HT1080 (cell line): ENCODE results near the gene IRX1. TPM values are rescaled to one million over a fixed set of nuclear protein-coding genes. Genes with fewer than 3 reads are reported as not detected.

Experiments
- DNase-seq: peaks from one replicate; pipeline ENCODE4 v3.0.0-alpha.2; 2015; ENCODE audit warnings: low read depth
- polyA plus RNA-seq, 2 experiments: library from polyadenylated mRNA; depleted of rRNA; stranded (reverse); fragments of >200 nt; gene quantifications; 2 replicates each; pipeline ENCODE4 v1.2.3, GENCODE V29; 2015
- total RNA-seq: library from RNA; depleted of rRNA; stranded (reverse); fragments of >200 nt; shearing (Covaris generic); gene quantifications from 2 replicates; pipeline ENCODE4 v1.2.3, GENCODE V29; 2014; rRNA removed

IRX1 gene
- 0.63 and 1.1 TPM in 2 replicates for total RNA-seq
- 3.0 and 5.3 TPM in 2 replicates for polyA plus RNA-seq (2015; cell fraction: cytosol; rRNA removed)
- 3.5 and 4.4 TPM in 2 replicates for polyA plus RNA-seq (2015; cell fraction: nucleus; rRNA removed)

DNA sequence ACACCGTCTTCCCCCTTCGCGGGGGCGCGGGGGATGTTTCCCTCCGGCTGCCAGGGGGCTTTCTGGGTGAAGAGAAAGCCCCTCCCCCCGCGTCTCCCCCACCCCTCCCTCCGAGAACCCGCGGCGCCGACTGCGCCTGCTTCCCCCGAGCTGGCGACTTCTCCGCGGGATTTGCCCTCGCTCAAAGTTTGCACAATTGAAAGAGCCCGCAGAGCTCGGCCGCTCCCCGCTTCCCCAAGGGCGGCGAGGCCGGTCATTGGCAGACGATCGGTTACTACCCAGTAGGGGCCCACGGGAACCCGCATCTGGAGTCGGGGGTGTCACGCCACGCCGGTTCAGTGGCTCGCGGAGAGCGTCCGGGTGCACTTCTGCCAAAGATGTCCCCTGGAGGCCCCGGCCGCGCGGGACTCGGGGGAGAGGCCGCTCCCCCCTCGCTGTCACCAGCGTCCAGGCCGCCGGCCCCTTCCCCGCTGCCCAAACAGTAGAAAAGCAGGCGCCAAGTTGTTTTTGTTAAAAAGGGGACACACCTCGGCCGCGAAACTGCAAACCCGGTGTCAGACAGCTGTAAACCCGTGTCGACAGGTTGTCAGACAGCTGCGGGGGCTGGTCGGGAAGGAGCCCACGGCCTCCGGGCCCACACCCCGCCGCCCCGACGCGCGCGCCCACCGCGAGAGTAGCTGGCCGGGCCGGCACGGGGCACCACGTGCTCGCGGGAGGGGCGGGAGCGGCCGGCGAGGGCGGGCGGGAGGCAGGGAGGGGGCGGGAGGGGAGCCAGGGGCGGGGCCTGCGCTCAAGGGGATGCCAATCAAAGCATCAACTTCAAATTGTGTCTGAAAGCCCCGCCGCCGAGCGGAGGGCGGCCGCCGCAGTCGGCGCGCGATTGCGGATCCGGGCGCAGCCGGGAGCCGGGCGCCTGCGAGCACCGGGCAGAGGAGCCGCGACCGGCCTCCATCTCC, at the start of gene IRX1:
TSS of gene IRX1 (plus strand) at position 827 of the 956 bp plus-strand sequence. CDS start 274 bp downstream, outside the sequence.
- no peak for DNase-seq

- no peak for DNase-seq
These were observed 49.6 kb upstream of the IRX1 start for GRCh38 chr5:3546028-3546427.

- DNase-seq: no peak
These were observed 31.5 kb upstream of the IRX1 start for GRCh38 chr5:3564116-3564515.

DNA sequence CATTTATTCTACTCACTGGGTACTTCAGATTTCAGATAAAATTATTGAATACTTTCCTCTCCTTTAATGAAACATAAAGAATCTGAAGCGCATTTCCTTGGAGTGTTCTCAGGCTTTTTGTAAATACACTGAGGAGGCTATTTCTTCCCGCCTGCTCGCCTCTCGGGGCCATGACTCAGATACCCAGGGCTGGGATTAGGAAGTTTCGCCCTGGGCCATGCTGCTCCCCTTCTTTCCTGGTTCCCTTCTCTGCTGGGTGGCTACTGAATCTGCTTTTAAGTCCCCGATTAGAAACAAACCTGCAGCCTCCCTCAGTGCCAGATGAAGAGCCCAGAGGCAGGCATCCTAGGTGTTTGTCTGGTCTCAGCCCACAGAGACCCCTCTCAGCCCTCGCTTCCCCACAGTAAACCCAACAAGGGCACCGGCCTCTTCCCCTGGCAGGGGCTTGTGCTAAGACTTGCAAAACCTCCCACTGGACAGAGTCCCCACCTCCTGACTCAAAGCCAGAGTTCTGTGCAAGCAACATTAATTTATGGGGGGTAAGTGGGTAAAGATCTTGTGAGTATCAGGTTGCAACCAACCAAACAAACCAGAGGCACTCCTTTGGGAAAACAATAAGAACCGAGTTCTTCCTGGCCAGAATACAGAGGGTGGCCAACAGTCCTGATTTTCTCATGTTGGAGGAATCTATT, 30.7 kb upstream of the IRX1 start:
- no peak for DNase-seq

GRCh38 chr5:3584724-3585531, 10.7 kb upstream of the IRX1 start:
- no peak for DNase-seq

DNA sequence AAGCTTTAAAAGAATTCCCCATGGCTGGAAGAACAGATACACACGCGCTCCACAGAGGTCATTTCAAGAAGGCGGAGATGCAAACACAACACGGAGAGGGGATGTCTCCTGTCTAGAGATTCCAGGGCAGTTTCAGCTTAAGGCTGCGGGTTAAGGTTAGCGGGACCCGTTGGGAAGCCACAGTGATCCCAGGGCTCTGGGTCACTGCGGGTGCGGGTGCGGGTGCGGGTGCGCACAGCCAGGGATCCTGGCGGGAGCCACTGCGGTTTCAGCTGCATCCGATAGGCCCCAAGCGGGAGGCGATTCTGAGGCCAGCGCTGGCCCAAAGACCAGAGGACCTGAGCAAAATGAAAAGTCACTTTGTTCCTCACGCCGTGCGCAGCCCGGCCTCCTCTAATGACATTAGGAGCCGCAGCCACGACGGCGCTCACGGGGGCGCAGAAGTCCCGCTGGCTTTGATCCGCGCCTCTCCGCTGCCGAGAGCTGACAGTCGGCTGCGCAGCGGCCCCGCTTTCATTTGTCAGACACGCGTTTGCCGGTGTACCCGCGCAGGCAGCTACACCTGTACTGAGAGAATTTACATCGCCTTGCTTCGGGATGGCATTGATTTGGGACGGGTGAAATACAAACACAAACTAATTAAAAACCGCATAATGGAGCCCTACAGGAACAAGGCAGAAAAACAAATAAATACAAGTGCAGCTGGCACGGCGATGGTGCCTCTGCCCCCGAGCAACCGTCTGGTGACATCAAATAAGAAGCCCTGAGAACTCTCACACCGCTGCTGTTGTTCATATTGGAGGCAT, 5.3 kb upstream of the IRX1 start:
- DNase-seq: no peak

- no peak for DNase-seq
These were observed 4.4 kb upstream of the IRX1 start for GRCh38 chr5:3590967-3591900.

DNA sequence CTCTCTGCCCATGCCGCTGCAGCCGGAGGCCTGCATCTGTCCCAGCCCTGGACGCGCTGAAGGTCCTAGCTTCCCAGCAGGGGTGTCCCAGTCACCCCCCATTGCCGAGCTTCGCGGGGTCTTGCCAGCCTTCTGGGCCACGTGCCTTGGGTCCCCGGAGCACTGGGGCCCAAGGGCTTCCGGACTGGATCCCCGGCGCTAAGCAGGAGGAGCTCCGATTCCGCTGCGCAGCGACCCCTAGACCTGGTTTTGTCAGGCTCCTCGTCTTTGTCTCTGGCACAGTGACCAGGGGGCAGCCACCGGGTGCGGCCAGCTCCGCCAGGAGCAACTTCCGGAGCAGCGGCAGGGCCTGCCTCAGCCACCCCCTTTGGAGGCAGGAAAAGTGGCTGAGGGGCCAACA, 3.3 kb upstream of the IRX1 start:
- no peak for DNase-seq

DNA sequence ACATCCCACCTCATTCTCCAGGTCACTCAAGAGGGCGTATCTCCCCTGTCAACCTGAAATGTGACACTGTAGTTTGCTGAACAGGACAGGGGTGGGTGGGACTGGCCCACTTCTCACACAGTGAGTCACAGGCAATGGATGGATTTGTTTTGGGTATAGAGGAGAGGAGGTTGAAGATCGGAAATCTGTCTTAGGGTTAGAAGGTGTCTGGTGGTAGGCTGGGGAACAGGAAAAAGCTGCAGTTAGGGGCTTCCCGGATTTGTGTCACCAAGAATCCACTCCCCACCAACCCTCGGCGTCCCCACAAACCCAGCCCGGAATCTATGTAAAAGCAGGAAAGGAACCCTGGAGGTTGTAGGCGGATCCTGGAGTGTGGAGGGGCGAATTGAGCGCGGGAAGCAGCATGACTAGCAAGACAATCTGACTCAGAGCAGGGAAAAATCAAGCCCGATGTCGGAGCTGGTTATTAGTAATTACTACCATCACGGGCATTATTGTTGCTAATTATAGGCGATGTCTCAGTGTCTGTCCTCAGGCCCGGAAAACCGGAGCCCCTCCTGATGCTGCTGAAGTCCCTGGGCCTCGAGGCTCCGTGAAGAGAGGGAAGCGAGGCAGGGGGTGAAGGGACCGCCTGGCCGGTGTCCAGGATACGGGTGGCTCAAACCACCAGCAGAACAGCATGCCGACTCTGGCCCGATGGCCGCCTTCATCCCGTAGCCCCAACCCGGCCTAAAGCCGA, 1.7 kb upstream of the IRX1 start:
- no peak for DNase-seq

DNA sequence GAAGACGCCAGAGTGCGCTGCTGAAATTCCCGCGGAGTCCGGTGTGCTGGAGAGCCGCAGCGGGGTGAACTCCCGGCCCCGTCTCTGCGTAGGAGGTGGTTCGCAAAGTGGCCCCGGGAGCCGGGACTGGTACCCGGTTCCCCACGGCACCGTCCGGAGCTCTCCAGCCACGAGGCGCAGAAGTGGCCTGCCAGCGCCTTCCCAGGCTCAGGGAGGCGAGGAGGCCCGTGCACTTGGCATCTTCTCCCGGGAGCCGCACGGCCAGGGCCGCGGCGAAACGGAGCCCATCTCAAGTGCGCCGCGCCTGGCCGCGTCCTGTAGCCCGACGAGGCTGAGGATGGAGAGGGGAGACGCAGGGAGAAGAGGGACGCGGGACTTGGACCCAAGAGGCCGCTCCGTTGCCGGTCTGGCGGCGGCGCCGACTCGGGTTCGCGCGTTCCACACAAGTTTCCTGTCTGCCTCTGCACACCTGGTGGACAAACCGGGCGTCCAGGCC, 1.1 kb upstream of the IRX1 start:
- no peak for DNase-seq

DNA sequence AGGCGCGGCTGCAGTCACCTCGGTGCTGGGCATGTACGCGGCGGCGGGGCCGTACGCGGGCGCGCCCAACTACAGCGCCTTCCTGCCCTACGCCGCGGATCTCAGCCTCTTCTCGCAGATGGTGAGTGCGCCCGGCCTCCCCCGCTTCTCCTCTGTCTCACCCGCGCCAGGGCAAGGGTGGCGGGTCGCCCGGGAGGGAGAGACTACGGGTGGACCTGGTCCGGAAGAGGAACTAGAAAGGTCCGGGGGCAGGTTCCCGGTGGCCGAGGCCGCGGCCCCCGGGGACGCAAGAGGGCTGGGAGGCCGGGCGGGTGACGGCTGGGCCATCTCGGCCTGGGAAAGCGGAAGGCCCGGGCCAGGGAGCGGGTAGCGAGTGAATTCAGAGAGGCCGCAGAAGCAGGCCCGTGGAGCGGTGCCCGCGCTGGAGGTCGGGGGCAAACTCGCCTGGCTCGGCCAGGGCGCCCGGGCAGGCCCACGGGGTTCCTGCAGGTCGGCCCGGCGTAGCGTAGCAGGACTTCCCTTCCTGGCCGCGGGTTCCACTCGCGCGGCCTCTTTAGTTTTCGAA, 711 bp downstream of the IRX1 start:
- DNase-seq: no peak

DNA sequence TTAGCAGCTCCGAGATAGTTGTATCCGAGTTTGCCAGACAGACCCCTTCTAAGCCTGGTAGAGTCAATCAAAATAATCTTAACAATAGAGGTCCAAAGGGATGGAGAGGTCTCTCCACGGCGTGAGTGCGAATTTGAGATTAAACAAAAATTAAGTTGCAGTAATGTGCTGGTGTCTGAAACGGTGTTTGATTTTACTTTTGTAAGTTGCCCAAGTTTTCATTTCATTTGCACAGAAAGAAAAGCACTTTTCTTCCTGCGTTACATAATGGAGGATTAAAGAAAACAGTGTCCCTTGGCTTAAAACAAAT, 1.2 kb downstream of the IRX1 start:
- DNase-seq: no peak

- DNase-seq: no peak
These were observed 1.8 kb downstream of the IRX1 start for GRCh38 chr5:3597167-3598007.

- DNase-seq: no peak
These were observed 2.6 kb downstream of the IRX1 start for GRCh38 chr5:3598207-3598606.

DNA sequence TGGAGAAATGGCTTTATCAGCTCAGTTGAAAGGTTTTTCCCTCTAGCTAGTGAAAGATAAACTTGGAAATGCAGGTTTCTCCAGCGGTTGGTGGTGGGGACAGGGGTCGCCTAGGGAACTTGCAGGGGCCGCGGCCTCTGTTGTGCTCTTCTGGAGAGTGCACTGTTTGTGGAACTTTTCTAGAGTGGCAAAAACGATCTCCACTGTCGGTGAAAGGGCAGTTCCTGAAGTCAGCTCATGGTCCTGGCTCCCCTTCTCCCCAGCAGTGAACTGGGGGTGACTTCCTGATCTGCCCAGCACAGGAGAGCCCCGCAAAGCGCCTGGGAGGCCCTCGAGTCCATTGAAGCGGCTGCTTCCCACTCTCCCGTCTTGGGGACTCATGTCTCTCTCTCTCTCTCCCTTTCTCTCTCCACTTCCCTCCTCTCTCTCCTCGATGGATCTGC, 3.2 kb downstream of the IRX1 start:
- DNase-seq: no peak

- DNase-seq: no peak
These were observed 3.8 kb downstream of the IRX1 start for GRCh38 chr5:3599226-3600105.
